GM12801 (cell line): ENCODE measurements around the gene DHH.

ENCODE experiments used
- TF ChIP-seq, protein P1 (sequence below): IDR thresholded peaks from one replicate; pipeline ENCODE4 v1.5.1; 2011; ENCODE audit warnings: control low read depth; ENCODE audit not compliant: insufficient read length; ENCODE audit errors: extremely low read depth

Gene DHH

DNA sequence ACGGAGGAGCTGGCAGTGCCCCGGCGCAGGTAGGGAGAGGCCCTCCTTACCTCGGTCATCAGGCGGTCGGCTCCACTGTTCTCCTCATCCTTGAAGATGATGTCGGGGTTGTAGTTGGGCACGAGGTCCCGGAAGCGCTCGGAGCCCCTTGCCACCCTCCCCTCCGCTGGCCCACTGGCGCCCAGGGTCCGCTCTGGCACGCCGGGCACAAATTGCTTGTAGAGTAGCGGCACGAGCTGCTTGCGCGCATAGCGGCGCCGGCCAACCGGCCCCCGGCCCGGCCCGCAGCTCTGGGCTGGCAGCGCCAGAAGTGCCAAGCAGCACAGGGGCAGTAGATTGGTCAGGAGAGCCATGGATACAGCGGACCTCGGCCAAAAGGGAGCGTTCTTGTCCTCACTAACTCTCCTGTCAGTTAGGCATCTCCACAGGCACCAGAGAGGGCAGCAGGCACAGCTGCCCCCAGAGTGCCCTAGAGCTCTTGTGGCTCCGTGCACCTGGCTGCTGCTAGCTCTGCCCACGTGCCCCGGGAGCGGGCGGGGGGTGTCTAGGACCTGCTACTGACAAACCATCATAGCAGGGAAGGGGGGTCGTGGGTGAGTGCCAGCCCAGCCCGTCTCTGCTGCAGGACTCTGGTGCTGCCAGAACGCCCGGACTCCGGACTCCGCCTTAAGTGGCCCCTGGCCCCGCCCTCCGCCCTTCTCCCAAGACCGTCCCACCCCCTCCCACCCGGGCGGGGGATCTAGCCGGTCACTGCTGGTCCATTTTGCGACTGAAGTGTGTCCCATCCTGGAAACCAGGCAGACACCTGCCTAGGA, at the start of gene DHH:
TSS of gene DHH (minus strand) at position 642 of the 815 bp plus-strand sequence. CDS start at position 353, 289 bp downstream.
- TF ChIP-seq, protein P1, sequence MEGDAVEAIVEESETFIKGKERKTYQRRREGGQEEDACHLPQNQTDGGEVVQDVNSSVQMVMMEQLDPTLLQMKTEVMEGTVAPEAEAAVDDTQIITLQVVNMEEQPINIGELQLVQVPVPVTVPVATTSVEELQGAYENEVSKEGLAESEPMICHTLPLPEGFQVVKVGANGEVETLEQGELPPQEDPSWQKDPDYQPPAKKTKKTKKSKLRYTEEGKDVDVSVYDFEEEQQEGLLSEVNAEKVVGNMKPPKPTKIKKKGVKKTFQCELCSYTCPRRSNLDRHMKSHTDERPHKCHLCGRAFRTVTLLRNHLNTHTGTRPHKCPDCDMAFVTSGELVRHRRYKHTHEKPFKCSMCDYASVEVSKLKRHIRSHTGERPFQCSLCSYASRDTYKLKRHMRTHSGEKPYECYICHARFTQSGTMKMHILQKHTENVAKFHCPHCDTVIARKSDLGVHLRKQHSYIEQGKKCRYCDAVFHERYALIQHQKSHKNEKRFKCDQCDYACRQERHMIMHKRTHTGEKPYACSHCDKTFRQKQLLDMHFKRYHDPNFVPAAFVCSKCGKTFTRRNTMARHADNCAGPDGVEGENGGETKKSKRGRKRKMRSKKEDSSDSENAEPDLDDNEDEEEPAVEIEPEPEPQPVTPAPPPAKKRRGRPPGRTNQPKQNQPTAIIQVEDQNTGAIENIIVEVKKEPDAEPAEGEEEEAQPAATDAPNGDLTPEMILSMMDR = no peak

DNA sequence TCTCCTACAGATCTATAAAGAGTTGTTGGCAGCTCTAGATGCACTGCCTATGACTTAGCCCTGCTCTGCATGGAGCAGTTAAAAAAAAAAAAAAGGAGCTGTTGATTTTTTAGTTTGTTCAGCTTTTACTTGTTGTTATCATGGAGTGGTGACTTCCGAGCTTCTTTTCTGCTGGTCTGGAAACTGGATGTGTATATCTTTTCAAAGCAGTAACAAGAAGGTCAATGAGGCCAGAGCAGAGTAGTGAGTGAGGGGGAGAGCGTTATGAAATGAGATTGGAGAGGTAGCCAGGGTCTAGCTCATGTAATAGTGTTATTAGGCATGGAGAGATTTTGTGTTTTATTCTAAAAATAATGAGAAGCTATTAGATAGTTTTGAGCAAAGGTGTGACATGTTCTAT, 49.8 kb upstream of the DHH start:
- TF ChIP-seq, protein P1 = no peak

DNA sequence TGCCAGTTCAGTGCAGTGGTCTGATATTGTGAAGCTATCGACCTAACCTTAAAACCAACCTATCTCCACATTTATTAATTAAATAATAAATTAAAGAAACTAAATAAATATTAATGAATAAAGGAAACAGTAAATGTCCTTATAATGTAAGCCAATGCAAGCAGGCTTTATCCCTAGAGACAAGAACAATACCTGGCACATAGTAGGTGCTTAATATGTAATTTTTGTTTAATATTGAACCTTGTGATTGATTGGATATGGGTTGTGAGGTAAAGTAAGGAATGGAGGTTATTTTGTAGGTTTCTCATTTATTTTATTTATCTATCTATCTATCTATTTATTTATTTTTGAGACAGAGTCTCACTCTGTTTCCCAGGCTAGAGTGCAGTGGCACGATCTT, 44.4 kb upstream of the DHH start:
- TF ChIP-seq, protein P1 = no peak

DNA sequence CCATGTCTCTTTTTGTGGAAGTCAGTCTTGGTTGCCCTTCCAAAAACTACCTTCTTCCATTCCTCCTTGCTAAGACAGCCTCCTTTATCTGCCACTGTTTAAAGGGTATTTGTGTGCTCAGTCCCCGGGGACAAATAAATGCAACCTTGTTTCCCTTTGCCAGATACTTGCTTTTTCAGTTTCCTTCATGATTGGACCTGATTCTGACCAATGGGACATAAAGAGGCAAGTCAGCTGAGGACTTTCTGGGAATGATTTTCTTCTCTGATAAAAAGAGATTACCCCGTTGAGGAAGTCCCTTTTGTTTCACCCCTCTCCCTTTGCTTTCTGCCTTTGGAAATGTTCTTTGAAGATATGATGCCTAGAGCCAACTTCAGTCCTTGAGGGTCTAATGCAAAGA, 44.0 kb upstream of the DHH start:
- TF ChIP-seq, protein P1 = no peak

DNA sequence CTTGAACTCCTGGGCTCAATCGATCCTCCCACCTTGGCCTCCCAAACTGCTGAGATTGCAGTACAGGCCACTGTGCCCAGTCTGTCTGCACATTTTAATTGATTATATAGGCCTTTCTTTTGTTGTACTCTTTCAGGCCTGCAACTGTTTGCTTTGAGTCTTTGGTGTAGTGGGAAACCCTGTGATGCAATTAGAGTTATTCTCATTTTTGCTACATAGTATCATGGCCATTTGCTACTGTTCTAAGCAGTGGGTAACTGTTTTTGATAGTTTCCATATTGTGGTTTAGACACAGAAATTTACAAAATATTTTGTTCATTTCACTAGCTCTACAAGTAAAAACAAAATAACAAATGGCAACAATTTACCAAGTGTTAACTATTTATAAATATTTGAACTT, 42.9 kb upstream of the DHH start:
- TF ChIP-seq, protein P1 = no peak

DNA sequence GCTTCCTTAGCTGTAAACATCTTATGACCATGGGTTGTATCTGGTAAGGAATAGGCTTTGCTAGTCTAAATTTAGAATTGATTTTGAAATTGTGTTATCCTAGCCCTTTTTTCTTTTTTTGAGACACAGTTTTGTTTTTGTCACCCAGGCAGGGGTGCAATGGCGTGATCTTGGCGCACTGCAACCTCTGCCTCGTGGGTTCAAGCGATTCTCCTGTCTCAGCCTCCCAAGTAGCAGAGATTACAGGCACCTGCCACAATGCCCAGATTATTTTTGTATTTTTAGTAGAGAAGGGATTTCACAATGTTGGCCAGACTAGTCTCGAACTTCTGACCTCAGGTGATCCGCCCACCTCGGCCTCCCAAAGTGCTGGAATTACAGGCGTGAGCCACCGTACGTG, 39.0 kb upstream of the DHH start:
- TF ChIP-seq, protein P1 = no peak

DNA sequence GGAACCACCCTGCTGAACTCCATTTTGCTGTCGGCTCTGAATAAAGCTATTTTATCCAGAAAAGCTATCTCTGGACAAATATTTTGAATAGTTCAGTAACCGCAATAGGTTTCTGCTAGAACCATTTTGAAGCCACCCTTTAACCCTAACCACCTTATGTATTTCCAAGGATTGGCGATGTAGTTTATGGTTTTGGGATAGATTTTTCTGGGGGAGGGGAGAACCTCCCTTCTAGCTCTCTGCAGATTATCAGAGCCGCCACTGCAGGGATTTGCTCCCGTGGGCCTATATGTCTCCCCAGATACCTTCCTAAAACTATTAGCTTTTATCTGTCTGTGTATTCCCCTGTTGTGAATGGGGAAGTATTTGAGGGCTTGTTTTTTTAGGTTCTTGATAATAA, 38.4 kb upstream of the DHH start:
- TF ChIP-seq, protein P1 = no peak
